Urinary bladder (tissue), 4 donors: ENCODE measurements around the gene USP48. TPM values are rescaled to one million over a fixed set of nuclear protein-coding genes. Genes with fewer than 3 reads are reported as not detected.

Experiments used
- DNase-seq: peaks from one replicate; pipeline ENCODE4 v3.0.0-alpha.2; 2015; ENCODE audit errors: extremely low spot score
- H3K27ac ChIP-seq: one replicate; pipeline ENCODE4 v1.5.1; 2013; ENCODE audit warnings: low read depth, mild to moderate bottlenecking, moderate library complexity
- H3K36me3 ChIP-seq: one replicate; pipeline ENCODE4 v1.6.1; 2013; ENCODE audit warnings: mild to moderate bottlenecking, moderate library complexity; ENCODE audit not compliant: insufficient read depth
- H3K4me1 ChIP-seq: one replicate; pipeline ENCODE4 v1.6.1; 2013; ENCODE audit warnings: mild to moderate bottlenecking, moderate library complexity; ENCODE audit not compliant: insufficient read depth
- H3K4me3 ChIP-seq: one replicate; pipeline ENCODE4 v1.5.1; 2013; ENCODE audit warnings: low read depth, low read length
- WGBS: extraction: QIAGEN DNeasy Blood & Tissue Kit; methylation state at CpG from one replicate; pipeline ENCODE4 v1.1.7; 2013; 5-methylcytosine and 5-hydroxymethylcytosine counted together
- polyA plus RNA-seq: library from polyadenylated mRNA; stranded (reverse); fragments of 200-250 nt; gene quantifications from one replicate; pipeline ENCODE4 v1.2.3, GENCODE V29; 2013
- total RNA-seq: library from RNA; depleted of rRNA; stranded (reverse); fragments of >200 nt; gene quantifications from one replicate; pipeline ENCODE4 v1.2.3, GENCODE V29; 2014
- donor health status: healthy with polysubstance abuse.
- donor health status: healthy.

The USP48 gene
- total and polyA plus RNA-seq, 2 donors, result 25.1 to 97.1 TPM

DNA sequence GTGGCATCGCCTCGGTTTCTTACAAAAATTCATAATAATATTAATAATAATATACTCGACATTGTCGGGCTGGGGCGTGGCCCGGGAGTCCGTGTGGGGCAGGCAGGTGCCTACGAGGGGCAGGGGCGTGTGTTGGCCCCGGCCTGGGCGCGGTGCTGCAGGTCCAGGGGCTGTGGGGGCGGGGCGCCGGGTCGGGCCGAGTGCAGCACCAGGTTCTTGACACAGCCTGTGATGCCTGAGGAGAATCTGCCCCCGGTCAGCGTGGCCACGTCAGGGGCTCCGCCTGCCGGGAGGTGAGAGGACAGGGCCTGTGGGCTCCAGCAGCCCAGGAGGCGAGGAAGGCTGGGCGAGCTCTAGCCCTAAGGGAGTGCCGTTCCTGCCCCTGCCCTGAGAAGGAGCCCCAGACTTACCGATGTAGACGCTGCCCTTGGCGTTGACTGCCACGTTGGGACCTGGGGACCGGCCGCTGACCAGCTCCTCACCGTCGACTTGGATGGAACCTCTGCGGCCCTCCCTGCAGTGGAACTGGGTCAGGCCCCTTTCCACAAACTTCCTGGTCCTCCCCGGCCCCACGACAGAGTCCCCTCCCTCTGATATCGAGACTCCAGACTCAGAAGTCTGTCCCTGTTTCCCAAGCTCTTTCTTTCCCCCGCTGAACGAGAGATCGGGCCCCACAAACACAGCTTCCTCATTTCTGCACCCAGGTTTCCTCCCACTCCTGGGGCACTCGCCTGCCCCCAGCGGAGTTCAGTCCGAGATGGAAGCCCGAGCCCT lies 40.4 kb upstream of the USP48 start:
- H3K4me1 ChIP-seq, result no peaks in the 10 kb centered on the region
- DNase-seq, result no peak
- 86% methylated on average over 44 of the region's 44 CpGs for WGBS
- no peak overlapping the region for H3K4me3 ChIP-seq
- H3K36me3 ChIP-seq, result peaks cover 5% of the 10 kb centered on the region
- H3K27ac ChIP-seq, result no peak overlapping the region

DNA sequence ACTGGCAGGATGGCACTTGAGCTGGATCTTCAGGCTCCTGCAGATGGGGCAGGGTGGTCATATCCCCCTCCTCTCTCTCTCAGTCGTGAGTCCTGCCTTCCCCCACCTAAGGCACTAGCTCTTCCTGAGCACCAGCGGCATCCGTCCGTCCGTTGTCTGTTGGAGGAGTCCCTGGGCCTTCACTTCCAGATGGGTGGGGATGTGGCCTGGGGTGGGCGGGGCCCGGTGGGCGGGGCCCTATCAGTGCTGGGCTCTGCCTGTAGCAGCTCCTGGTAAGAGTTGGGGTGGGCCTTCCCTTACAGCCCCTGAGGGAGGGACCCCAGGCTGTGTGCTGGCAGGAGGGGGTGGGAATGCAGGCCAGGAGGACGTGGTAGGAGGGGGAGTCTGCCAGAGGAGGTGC lies 39.4 kb upstream of the USP48 start:
- H3K27ac ChIP-seq, result no peak overlapping the region
- peaks cover 5% of the 10 kb centered on the region for H3K36me3 ChIP-seq
- H3K4me3 ChIP-seq, result no peak overlapping the region
- DNase-seq, result no peak
- 37% methylated on average over 9 of the region's 9 CpGs for WGBS
- H3K4me1 ChIP-seq, result no peaks in the 10 kb centered on the region

DNA sequence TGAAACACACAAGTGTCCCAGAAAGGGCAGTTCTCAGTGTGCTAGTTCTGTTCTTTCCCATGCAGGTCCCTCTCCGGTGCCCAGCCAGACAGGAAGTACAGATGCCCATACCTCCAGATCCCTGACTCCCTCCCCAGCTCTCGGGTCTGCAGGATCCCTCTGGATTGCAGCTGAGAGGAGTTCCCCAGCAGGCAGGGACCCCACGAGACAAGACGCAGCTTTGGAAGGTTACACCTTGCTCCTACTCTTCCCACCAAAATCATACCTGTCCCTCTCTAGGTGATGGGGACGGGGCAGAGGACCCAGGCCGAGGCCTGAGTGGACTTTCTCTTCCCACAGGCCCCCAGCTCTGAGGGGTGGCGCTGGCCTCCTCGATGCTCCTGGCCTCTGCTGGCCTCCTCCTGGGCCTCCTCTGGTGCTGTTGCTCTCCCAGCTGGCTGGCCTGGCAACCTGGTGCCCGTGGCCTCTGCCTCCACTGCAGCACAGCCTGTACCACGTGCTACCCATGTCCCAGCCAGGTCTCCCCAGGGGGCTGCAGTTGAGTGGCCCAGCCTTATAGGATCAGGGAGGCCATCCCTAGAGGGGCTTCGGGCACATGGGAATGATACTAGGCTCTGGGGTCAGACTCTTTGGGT lies 38.6 kb upstream of the USP48 start:
- Histone ChIP-seq H3K36me3 (peaks cover 5% of the 10 kb centered on the region), H3K27ac (no peak overlapping the region), H3K4me3 (no peak overlapping the region), H3K4me1 (no peaks in the 10 kb centered on the region)
- WGBS, result 89% methylated on average over 11 of the region's 11 CpGs
- DNase-seq, result no peak

DNA sequence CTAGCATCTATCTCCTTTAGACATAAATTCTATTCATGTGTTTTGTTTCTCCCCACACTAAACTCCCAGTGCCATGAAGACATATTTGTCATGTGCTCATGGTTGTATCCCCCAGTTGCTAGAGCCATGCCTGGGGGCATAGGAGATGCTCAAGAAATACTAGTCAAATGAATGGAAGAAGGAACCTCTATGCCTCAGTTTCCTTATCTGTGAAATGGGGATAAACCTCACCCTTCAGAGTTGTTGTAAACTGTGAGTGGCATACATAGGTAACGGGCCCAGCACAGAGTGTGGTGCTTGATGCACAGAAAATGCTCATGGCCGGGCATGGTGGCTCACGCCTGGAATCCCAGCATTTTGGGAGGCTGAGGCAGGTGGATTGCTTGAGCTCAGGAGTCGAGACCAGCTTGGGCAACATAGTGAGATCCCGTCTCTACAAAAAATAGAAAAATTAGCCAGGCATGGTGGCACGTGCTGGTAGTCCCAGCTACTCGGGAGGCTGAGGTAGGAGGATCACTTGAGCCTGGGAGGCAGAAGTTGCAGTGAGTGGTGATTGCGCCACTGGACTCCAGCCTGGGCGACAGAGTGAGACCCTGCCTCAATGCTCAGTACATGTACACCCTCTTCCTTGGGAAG lies 37.8 kb upstream of the USP48 start:
- WGBS, result 96% methylated on average over 9 of the region's 9 CpGs
- Histone ChIP-seq H3K4me3 (no peak overlapping the region), H3K27ac (no peak overlapping the region), H3K36me3 (peaks cover 5% of the 10 kb centered on the region), H3K4me1 (no peaks in the 10 kb centered on the region)
- no peak for DNase-seq

DNA sequence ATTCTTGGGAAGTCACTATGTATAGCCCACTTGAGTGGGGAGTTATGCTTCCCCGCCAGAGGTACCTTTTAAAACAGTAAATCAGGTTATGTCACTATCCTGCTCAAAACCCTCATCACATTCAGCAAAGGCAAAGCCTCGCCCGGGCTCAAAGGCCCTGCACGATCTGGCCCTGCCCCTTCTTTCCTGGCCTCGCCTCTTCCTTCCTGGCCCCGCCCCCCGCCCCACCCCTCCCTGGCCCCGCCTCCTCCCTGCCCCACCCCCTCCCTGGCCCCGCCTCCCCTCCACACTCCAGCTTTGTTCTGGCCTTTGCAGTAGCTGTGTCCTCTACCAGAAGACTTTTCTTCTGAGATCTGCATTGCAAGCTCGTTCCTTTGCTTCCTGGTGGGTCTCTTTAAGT lies 35.7 kb upstream of the USP48 start:
- Histone ChIP-seq H3K27ac (no peak overlapping the region), H3K36me3 (no peaks in the 10 kb centered on the region), H3K4me1 (no peaks in the 10 kb centered on the region), H3K4me3 (no peak overlapping the region)
- DNase-seq, result no peak
- 29% methylated on average over 10 of the region's 10 CpGs for WGBS

DNA sequence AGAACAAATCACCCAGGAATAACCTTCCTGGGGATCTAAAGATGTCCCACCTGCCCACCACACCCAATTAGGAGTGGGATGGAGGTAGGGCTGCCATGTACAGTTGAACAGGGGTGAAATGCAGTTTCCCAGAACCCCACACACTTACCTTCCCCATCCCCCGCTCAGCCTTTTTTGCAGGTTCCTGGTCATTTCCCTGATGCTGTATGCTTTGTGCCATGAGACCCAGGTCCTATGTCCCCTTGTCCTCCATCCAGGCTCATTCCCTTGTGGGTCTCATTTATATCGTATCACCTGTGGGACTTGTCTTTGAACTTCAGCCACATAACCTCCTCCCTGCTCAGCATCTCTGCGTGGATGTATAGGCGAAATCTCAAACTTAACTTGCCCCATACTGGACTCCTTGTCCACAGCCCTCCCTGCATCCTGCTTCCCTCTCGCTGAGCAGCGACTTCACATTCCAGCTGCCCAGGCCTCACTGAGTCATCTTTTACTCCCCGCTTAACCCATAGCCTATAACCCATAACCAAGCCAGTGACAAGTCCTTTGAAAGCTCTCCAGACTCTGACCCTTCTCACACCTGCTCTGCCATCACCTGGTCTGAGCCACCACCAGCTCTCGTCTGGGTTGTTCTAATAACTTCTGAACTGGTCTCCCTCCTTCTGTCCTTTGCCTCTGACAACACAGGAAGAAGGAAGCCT lies 33.8 kb upstream of the USP48 start:
- H3K4me3 ChIP-seq, result no peak overlapping the region
- WGBS, result 67% methylated on average over 8 of the region's 8 CpGs
- H3K27ac ChIP-seq, result no peak overlapping the region
- no peak for DNase-seq
- H3K4me1 ChIP-seq, result no peaks in the 10 kb centered on the region
- no peaks in the 10 kb centered on the region for H3K36me3 ChIP-seq

DNA sequence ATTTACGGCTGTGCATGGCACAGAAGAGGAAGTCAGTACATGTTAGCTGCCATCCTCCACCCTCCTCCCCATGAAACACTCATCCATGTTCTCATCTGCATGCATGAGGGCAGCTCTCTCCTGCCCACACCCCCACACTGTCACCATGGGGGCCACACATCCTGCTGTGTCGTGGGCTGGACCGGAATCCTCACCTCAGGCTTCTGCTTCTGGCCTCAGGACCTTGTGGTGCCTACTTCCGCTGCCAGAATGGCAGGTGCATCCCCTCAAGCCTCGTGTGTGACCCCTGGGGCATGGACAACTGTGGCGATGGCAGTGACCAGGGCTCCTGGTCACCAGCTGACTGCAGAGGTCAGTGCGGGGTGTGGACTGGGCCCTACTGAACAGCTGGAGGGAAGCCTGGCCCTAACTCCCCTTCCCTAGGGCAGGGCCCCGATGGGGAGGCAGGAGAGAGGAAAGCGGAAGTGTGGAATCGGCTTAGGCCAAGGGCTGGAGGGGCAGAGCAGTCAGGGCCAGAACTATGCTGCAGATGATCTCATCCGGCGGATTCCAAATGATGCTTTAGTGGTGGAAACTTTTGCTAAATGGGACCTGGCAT lies 32.9 kb upstream of the USP48 start:
- 63% methylated on average over 12 of the region's 12 CpGs for WGBS
- no peak overlapping the region for H3K4me3 ChIP-seq
- DNase-seq, result no peak

DNA sequence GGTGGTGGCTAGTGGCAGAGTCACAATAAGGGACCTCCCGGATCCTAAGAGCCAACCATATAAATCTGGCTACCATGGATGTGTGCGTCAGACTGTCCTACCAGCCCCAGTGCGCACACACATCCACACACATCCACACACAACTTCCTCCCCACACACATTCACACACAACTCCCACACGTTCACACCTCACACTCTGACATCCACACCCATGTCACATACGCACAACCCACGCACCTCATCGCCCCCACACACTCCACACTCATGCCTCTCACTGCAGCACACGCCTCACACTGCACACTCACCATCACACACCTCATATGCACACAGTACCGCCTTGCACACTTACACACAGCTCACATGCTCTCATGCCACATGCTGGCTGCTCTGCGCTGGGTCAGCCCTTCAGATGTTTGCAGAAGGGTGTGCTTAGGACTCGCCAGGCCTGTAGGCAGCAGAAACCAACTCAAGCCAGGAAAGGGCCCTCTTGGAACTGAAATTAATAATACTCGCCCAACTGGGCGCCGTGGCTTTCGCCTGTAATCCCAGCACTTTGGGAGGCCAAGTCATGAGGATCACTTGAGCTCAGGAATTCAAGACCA lies 32.1 kb upstream of the USP48 start:
- no peak overlapping the region for H3K4me3 ChIP-seq
- H3K27ac ChIP-seq, result no peak overlapping the region
- no peaks in the 10 kb centered on the region for H3K36me3 ChIP-seq
- WGBS, result 94% methylated on average over 15 of the region's 15 CpGs
- no peak for DNase-seq
- H3K4me1 ChIP-seq, result no peaks in the 10 kb centered on the region

More for the DNA sequence above, 32.9 kb upstream of the USP48 start:
- no peaks in the 10 kb centered on the region for H3K36me3 ChIP-seq
- H3K27ac ChIP-seq, result no peak overlapping the region
- H3K4me1 ChIP-seq, result no peaks in the 10 kb centered on the region

DNA sequence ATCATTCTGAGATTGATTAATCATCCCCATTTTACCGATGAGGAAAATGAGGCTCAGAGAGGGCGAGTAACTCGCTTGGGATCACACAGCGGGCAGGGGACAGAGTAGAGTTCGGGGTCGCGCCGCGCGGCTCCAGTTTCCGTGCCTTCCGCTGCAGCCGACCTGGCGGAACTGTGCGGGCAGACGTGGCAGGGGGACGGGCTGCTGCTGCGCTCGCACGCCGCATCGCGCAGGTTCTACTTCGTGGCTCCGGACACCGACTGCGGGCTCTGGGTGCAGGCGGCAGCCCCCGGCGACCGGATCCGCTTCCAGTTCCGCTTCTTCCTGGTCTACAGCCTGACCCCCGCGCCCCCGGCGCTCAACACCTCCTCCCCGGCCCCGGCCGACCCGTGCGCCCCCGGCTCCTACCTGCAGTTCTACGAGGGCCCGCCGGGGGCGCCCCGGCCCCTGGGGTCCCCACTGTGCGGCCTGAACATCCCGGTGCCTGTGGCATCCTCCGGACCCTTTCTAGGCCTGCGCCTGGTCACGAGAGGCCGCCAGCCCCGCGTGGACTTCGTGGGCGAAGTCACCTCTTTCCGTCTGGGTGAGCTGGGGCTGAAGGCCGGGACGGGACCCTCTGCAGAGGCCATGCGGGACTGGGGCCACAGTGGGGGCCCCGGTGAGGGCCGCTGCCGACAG lies 31.4 kb upstream of the USP48 start:
- Histone ChIP-seq H3K36me3 (no peaks in the 10 kb centered on the region), H3K4me1 (no peaks in the 10 kb centered on the region), H3K27ac (no peak overlapping the region), H3K4me3 (peak overlapping the region; percentile 30)
- WGBS, result 12% methylated on average over 65 of the region's 65 CpGs
- no peak for DNase-seq

DNA sequence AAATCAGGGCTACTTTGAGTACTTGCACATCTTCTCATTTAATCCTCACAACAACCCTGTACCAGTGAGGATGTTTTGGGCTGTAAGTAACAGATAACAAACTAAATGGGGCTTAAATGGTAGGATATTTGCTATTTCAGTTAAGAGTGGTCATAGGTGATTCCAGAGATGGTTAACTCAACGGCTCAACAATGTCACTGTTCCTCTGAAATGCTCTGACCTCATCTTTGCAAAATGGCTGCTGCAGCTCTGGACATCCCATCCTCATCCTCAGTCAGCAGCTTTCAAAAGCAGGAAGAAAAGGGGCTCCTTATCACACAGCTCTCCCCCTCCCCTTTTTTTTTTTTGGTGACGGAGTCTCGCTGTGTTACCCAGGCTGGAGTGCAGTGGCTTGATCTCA lies 30.6 kb upstream of the USP48 start:
- WGBS, result 96% methylated on average over 3 of the region's 3 CpGs
- H3K27ac ChIP-seq, result no peak overlapping the region
- H3K4me1 ChIP-seq, result no peaks in the 10 kb centered on the region
- DNase-seq, result no peak
- H3K36me3 ChIP-seq, result no peaks in the 10 kb centered on the region
- H3K4me3 ChIP-seq, result no peak overlapping the region

DNA sequence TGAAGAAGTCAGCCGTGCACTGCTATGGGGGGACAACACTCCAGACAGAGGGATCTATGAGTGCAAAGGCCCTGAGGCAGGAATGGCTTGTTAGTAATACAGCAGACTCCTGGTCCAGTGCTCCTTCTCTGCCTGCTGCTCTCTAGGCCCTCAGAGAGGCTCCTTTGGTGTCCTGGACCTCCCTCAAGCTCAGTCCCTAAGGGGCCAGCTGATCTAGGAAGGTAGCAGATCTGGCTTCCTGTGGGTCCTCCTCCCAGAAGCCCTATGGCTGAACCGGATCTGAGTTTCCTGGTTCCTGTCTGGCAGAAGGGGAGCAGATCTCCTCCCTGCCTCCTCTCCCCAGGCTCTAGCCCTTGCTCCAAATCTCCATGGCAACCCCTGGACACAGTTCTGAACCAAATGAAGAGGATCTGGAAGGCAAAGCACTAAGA lies 28.9 kb upstream of the USP48 start, which contains the start of gene LDLRAD2:
LDLRAD2 (plus strand) TSS at position 391 of the 431 bp plus-strand sequence. CDS start 187 bp downstream, outside the sequence.
- Histone ChIP-seq H3K4me3 (no peak within 1 kb of the TSS), H3K36me3 (no peaks in the 10 kb centered on the region), H3K4me1 (no peaks in the 10 kb centered on the region), H3K27ac (no peak within 1 kb of the TSS)
- DNase-seq, result peak; percentile 32
- 57% methylated on average over 2 of the region's 2 CpGs for WGBS

DNA sequence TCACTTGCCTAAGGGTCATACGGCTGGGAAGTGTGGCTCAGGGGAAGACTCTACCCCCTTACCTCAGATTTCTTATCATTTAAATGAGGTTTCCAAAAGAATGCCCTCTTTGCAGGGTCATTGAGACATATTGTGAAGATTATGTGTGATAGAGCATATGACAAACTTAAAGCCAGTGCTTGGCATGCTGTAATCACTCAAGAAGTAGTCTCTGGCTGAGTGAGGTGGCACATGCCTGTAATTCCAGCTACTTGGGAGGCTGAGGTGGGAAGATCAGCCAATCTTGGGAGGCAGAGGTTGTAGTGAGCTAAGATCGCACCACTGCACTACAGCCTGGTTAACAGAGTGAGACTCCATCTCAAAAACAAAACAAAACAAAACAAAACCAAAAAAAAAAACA lies 21.6 kb upstream of the USP48 start:
- H3K27ac ChIP-seq, result no peak overlapping the region
- DNase-seq, result no peak
- H3K4me3 ChIP-seq, result no peak overlapping the region
- no peaks in the 10 kb centered on the region for H3K4me1 ChIP-seq
- 75% methylated on average over 2 of the region's 2 CpGs for WGBS
- H3K36me3 ChIP-seq, result no peaks in the 10 kb centered on the region
